Neural cell (in vitro differentiated cells): ENCODE measurements around the gene TAF1B. TPM values are rescaled to one million over a fixed set of nuclear protein-coding genes. Genes with fewer than 3 reads are reported as not detected.

Source experiments
- H2AFZ ChIP-seq: fragments of 200-600, 300-800 bp; sonication (generic), shearing (Covaris generic); 2 replicates; pipeline ENCODE4 v1.6.0; 2014; ENCODE audit warnings: low read depth, mild to moderate bottlenecking, antibody characterized with exemption, low read length, moderate library complexity
- H3F3A ChIP-seq: fragments of 200-600 bp; shearing (Covaris generic); 2 replicates; pipeline ENCODE4 v1.6.1; 2016; ENCODE audit warnings: mild to moderate bottlenecking, moderate library complexity, mixed read lengths, antibody characterized with exemption, low read length; ENCODE audit not compliant: insufficient read depth, poor library complexity, severe bottlenecking
- H3K27ac ChIP-seq: fragments of 200-600, 300-800 bp; sonication (generic), shearing (Covaris generic); 2 replicates; pipeline ENCODE4 v1.5.1; 2014; ENCODE audit warnings: mild to moderate bottlenecking, low read length, moderate library complexity
- H3K27me3 ChIP-seq: fragments of 300-800, 200-600 bp; sonication (generic), shearing (Covaris generic); 2 replicates; pipeline ENCODE4 v1.6.0; 2014; ENCODE audit warnings: mild to moderate bottlenecking, low read depth, low read length, moderate library complexity; ENCODE audit not compliant: insufficient read depth
- H3K36me3 ChIP-seq: fragments of 300-800, 200-600 bp; sonication (generic), shearing (Covaris generic); 2 replicates; pipeline ENCODE4 v1.5.1; 2014; ENCODE audit warnings: mild to moderate bottlenecking, antibody characterized with exemption, low read length, moderate library complexity; ENCODE audit not compliant: insufficient read depth
- H3K4me2 ChIP-seq: fragments of 300-800, 200-600 bp; sonication (generic), shearing (Covaris generic); 2 replicates; pipeline ENCODE4 v1.6.0; 2014; ENCODE audit warnings: mild to moderate bottlenecking, low read length
- H3K4me3 ChIP-seq: fragments of 300-800, 200-600 bp; sonication (generic), shearing (Covaris generic); 2 replicates; pipeline ENCODE4 v1.5.1; 2014; ENCODE audit warnings: mild to moderate bottlenecking, low read length, moderate library complexity
- H3K79me2 ChIP-seq: fragments of 200-600 bp; shearing (Covaris generic); replicated peaks from 2 replicates; pipeline ENCODE4 v1.6.0; 2014; ENCODE audit warnings: mild to moderate bottlenecking, low read length, moderate library complexity; ENCODE audit not compliant: insufficient read depth
- H3K9ac ChIP-seq: fragments of 300-800, 200-600 bp; sonication (generic), shearing (Covaris generic); 2 replicates; pipeline ENCODE4 v1.6.1; 2016; ENCODE audit warnings: mild to moderate bottlenecking, low read length, mixed read lengths
- H3K9me2 ChIP-seq: fragments of 200-600 bp; shearing (Covaris generic); 2 replicates; pipeline ENCODE4 v1.6.1; 2016; ENCODE audit warnings: mild to moderate bottlenecking, low read length, mixed read lengths; ENCODE audit not compliant: insufficient read depth
- H3K9me3 ChIP-seq: fragments of 200-600, 300-800 bp; sonication (generic), shearing (Covaris generic); 2 replicates; pipeline ENCODE4 v1.6.1; 2016; ENCODE audit warnings: mild to moderate bottlenecking, mixed run types, low read length, moderate library complexity, mixed read lengths
- H4K20me1 ChIP-seq: fragments of 200-600 bp; shearing (Covaris generic); 2 replicates; pipeline ENCODE4 v1.6.1; 2016; ENCODE audit warnings: mild to moderate bottlenecking, mixed run types; ENCODE audit not compliant: insufficient read depth
- EP300 ChIP-seq: fragments of 450-650 bp; conservative IDR thresholded peaks from 2 replicates; pipeline ENCODE4 v1.6.1; 2014; ENCODE audit warnings: antibody characterized with exemption, mild to moderate bottlenecking, moderate library complexity; ENCODE audit not compliant: poor library complexity, severe bottlenecking
- EZH2 ChIP-seq: fragments of 200-600, 300-800 bp; shearing (Covaris generic), sonication (generic); IDR thresholded peaks from 2 replicates; pipeline ENCODE4 v1.6.1; 2014; ENCODE audit warnings: antibody characterized with exemption, low read length, borderline replicate concordance, mild to moderate bottlenecking; ENCODE audit not compliant: insufficient read depth, poor library complexity, severe bottlenecking
- MXI1 ChIP-seq: fragments of 450-650 bp; conservative IDR thresholded peaks from 2 replicates; pipeline ENCODE4 v1.6.1; 2014; ENCODE audit warnings: antibody characterized with exemption, mild to moderate bottlenecking; ENCODE audit not compliant: poor library complexity, severe bottlenecking
- POLR2AphosphoS5 ChIP-seq: IDR thresholded peaks from 2 replicates; pipeline ENCODE4 v1.6.1; 2012
- RAD21 ChIP-seq: fragments of 450-650 bp; conservative IDR thresholded peaks from 2 replicates; pipeline ENCODE4 v1.6.1; 2014; ENCODE audit warnings: antibody characterized with exemption, mild to moderate bottlenecking, moderate library complexity
- SMC3 ChIP-seq: fragments of 450-650 bp; conservative IDR thresholded peaks from 2 replicates; pipeline ENCODE4 v1.6.1; 2014; ENCODE audit warnings: antibody characterized with exemption, mild to moderate bottlenecking, moderate library complexity; ENCODE audit not compliant: poor library complexity
- TAF1 ChIP-seq: IDR thresholded peaks from 2 replicates; pipeline ENCODE4 v1.6.1; 2012; ENCODE audit warnings: low read depth
- polyA plus RNA-seq: library from polyadenylated mRNA; depleted of rRNA; stranded (reverse); fragments of >200 nt; gene quantifications from 2 replicates; pipeline ENCODE4 v1.2.3, GENCODE V29; 2014
- TF ChIP-seq, protein P1 (sequence below): fragments of 450-650 bp; IDR thresholded peaks from 2 replicates; pipeline ENCODE4 v1.5.1; 2014; ENCODE audit warnings: antibody characterized with exemption, mild to moderate bottlenecking, moderate library complexity; ENCODE audit not compliant: poor library complexity, severe bottlenecking
- TF ChIP-seq, protein P2 (sequence below): IDR thresholded peaks from 2 replicates; pipeline ENCODE4 v1.6.1; 2012; ENCODE audit warnings: borderline replicate concordance

TAF1B gene
- polyA plus RNA-seq, 1 donor from 2014 or later = 11.2 TPM

DNA sequence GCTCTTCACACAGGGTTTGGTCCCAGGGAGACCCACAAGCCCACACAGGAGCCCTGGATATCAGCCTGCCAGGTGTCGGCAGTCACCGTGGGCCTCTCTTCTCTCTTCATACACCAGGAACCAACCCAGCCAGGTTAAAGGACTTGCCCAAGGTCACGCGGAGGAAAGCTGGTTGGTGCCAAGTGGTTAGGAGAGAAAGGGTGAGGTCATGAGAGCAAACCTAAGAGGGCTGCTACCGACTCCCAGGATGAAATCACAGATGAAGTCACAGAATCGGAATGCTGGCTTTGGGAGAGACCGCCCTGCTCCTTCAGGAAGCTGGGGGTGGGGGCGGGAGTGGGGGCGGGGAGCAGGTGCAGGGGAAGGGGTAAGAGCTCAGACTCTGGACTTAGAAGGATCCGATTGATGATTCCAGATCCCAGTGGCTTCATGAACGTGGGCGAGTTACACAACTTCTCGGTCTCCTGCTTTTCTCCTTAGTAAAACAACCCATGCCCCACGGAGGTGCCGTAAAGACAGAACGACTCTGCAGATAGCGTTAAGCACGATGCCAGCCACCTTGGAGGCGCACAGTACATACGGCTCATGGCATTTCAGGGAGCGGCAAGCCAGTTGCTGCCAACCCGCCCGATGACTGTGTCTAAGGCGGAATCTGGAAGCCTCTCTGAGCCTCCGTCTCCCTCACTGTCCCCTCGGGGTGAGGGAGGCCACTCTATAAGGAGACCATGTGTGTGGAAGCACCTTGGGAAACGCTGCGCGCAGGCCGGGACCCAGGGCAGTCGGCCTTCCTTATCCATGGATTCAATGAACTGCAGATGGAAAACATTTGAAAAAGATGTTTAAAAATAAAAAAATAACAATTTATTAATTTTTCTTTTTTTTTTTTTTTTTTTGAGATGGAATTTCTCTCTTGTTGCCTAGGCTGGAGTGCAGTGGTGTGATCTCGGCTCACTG lies 23.0 kb upstream of the TAF1B start:
- H3K4me3 ChIP-seq = no peak overlapping the region
- no peak overlapping the region for H3K9ac ChIP-seq
- H3K9me3 ChIP-seq = no peaks in the 10 kb centered on the region
- no peak overlapping the region for H3K4me2 ChIP-seq
- no peaks in the 10 kb centered on the region for H3F3A ChIP-seq
- no peak overlapping the region for H3K27ac ChIP-seq
- H3K9me2 ChIP-seq = no peaks in the 10 kb centered on the region
- no peak overlapping the region for H2AFZ ChIP-seq
- no peaks in the 10 kb centered on the region for H3K36me3 ChIP-seq
- H3K79me2 ChIP-seq = no peaks in the 10 kb centered on the region
- H4K20me1 ChIP-seq = no peaks in the 10 kb centered on the region
- TF ChIP-seq RAD21 (no peak), EZH2 (no peak), POLR2AphosphoS5 (no peak), SMC3 (no peak), TAF1 (no peak), EP300 (no peak), MXI1 (no peak)
- TF ChIP-seq, protein P1, sequence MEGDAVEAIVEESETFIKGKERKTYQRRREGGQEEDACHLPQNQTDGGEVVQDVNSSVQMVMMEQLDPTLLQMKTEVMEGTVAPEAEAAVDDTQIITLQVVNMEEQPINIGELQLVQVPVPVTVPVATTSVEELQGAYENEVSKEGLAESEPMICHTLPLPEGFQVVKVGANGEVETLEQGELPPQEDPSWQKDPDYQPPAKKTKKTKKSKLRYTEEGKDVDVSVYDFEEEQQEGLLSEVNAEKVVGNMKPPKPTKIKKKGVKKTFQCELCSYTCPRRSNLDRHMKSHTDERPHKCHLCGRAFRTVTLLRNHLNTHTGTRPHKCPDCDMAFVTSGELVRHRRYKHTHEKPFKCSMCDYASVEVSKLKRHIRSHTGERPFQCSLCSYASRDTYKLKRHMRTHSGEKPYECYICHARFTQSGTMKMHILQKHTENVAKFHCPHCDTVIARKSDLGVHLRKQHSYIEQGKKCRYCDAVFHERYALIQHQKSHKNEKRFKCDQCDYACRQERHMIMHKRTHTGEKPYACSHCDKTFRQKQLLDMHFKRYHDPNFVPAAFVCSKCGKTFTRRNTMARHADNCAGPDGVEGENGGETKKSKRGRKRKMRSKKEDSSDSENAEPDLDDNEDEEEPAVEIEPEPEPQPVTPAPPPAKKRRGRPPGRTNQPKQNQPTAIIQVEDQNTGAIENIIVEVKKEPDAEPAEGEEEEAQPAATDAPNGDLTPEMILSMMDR = no peak
- TF ChIP-seq, protein P2, sequence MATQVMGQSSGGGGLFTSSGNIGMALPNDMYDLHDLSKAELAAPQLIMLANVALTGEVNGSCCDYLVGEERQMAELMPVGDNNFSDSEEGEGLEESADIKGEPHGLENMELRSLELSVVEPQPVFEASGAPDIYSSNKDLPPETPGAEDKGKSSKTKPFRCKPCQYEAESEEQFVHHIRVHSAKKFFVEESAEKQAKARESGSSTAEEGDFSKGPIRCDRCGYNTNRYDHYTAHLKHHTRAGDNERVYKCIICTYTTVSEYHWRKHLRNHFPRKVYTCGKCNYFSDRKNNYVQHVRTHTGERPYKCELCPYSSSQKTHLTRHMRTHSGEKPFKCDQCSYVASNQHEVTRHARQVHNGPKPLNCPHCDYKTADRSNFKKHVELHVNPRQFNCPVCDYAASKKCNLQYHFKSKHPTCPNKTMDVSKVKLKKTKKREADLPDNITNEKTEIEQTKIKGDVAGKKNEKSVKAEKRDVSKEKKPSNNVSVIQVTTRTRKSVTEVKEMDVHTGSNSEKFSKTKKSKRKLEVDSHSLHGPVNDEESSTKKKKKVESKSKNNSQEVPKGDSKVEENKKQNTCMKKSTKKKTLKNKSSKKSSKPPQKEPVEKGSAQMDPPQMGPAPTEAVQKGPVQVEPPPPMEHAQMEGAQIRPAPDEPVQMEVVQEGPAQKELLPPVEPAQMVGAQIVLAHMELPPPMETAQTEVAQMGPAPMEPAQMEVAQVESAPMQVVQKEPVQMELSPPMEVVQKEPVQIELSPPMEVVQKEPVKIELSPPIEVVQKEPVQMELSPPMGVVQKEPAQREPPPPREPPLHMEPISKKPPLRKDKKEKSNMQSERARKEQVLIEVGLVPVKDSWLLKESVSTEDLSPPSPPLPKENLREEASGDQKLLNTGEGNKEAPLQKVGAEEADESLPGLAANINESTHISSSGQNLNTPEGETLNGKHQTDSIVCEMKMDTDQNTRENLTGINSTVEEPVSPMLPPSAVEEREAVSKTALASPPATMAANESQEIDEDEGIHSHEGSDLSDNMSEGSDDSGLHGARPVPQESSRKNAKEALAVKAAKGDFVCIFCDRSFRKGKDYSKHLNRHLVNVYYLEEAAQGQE = no peak
- no peaks in the 10 kb centered on the region for H3K27me3 ChIP-seq

DNA sequence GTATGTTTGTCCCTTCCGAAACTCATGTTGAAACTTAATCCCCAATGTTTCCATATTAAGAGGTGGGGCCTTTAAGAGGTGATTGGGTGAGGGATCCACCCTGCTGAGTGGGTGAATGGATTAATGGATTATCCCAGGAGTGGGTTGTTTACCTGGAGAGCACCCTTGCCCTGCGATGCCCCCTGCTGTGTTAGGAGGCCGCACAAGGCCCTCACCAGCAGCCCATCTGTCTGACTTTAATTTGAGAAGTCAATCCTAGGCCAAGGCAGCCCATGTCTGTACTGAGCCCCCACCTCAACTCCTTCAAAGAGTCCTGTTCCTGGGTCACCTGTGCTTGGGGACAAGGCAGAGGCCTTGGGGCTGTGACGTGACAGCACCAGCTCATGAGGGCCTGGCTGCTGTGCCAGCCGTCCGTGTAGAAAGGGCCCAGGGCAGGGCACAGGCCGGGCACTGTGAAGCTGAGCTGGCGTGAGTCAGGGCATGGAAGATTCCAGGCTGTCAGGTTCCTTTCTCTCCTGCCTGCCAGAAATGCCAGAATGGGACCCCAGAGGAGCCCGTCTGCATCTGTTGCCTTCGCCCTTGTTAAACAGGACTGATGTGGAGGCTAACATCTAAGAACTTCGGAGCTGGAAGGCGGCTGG lies 21.3 kb upstream of the TAF1B start:
- Histone ChIP-seq H3K9me3 (no peaks in the 10 kb centered on the region), H2AFZ (no peak overlapping the region), H3K27me3 (no peaks in the 10 kb centered on the region), H3F3A (no peaks in the 10 kb centered on the region), H3K4me2 (no peak overlapping the region), H3K36me3 (no peaks in the 10 kb centered on the region), H3K27ac (no peak overlapping the region), H3K79me2 (no peaks in the 10 kb centered on the region), H4K20me1 (no peaks in the 10 kb centered on the region), H3K9ac (no peak overlapping the region), H3K9me2 (no peaks in the 10 kb centered on the region), H3K4me3 (no peak overlapping the region)
- no peak for TF ChIP-seq EP300
